Smooth muscle cell (in vitro differentiated cells): ENCODE measurements around the gene CYP27C1. TPM values are rescaled to one million over a fixed set of nuclear protein-coding genes. Genes with fewer than 3 reads are reported as not detected.

ENCODE experiments used
- DNase-seq: peaks from one replicate; lab custom pipeline; 2025; ENCODE audit not compliant: unreplicated experiment; lab: John Stamatoyannopoulos, UW
- H2AFZ ChIP-seq: fragments of 200-600 bp; sonication (generic); 2 replicates; pipeline ENCODE4 v1.6.0; 2016; ENCODE audit warnings: antibody characterized with exemption, low read depth, mild to moderate bottlenecking
- H3F3A ChIP-seq: fragments of 200-600 bp; sonication (generic); 2 replicates; pipeline ENCODE4 v1.6.0; 2017; ENCODE audit warnings: antibody characterized with exemption, low read depth
- H3K27ac ChIP-seq: fragments of 200-600 bp; sonication (generic); 2 replicates; pipeline ENCODE4 v1.5.1; 2016; ENCODE audit warnings: low read depth, mild to moderate bottlenecking
- H3K27me3 ChIP-seq: fragments of 200-600 bp; sonication (generic); 2 replicates; pipeline ENCODE4 v1.6.1; 2016; ENCODE audit warnings: low read depth, mild to moderate bottlenecking
- H3K36me3 ChIP-seq: fragments of 200-600 bp; sonication (generic); 2 replicates; pipeline ENCODE4 v1.5.1; 2016; ENCODE audit warnings: low read depth
- H3K4me1 ChIP-seq: fragments of 200-600 bp; sonication (generic); 2 replicates; pipeline ENCODE4 v1.5.1; 2016; ENCODE audit warnings: low read depth
- H3K4me2 ChIP-seq: fragments of 200-600 bp; sonication (generic); 2 replicates; pipeline ENCODE4 v1.6.0; 2016; ENCODE audit warnings: mild to moderate bottlenecking
- H3K4me3 ChIP-seq: fragments of 200-600 bp; sonication (generic); 2 replicates; pipeline ENCODE4 v1.5.1; 2016; ENCODE audit warnings: mild to moderate bottlenecking
- H3K79me2 ChIP-seq: fragments of 200-600 bp; sonication (generic); 2 replicates; pipeline ENCODE4 v1.6.0; 2016; ENCODE audit warnings: low read depth, mild to moderate bottlenecking
- H3K9ac ChIP-seq: fragments of 200-600 bp; sonication (generic); 2 replicates; pipeline ENCODE4 v1.6.0; 2016; ENCODE audit warnings: low read depth
- H3K9me3 ChIP-seq: fragments of 200-600 bp; sonication (generic); replicated peaks from 2 replicates; pipeline ENCODE4 v1.5.1; 2016; ENCODE audit warnings: low read depth
- H4K20me1 ChIP-seq: fragments of 200-600 bp; sonication (generic); 2 replicates; pipeline ENCODE4 v1.6.0; 2016; ENCODE audit warnings: low read depth
- WGBS: methylation state at CpG from one replicate; pipeline ENCODE4 v1.1.7; 2016; ENCODE audit warnings: low lambda C conversion rate; 5-methylcytosine and 5-hydroxymethylcytosine counted together
- polyA plus RNA-seq: library from polyadenylated mRNA; unstranded; fragments of >200 nt; fragmentation: Nextera tagmentation; extraction: Ambion mirVana; gene quantifications from 2 replicates; pipeline ENCODE4 v1.2.1, GENCODE V29; 2016
- total RNA-seq: library from RNA; depleted of rRNA; stranded (reverse); fragments of >200 nt; gene quantifications from 2 replicates; pipeline ENCODE4 v1.2.3, GENCODE V29; 2014
- TF ChIP-seq, protein P1 (sequence below): fragments of 200-600 bp; sonication (generic); IDR thresholded peaks from 2 replicates; pipeline ENCODE4 v1.5.1; 2017; ENCODE audit warnings: borderline replicate concordance, mild to moderate bottlenecking, antibody characterized with exemption; ENCODE audit not compliant: insufficient read depth, poor library complexity, severe bottlenecking

CYP27C1 gene
- total and polyA plus RNA-seq, 2 experiments from 2014 or later, result 2.0 to 5.0 TPM

DNA sequence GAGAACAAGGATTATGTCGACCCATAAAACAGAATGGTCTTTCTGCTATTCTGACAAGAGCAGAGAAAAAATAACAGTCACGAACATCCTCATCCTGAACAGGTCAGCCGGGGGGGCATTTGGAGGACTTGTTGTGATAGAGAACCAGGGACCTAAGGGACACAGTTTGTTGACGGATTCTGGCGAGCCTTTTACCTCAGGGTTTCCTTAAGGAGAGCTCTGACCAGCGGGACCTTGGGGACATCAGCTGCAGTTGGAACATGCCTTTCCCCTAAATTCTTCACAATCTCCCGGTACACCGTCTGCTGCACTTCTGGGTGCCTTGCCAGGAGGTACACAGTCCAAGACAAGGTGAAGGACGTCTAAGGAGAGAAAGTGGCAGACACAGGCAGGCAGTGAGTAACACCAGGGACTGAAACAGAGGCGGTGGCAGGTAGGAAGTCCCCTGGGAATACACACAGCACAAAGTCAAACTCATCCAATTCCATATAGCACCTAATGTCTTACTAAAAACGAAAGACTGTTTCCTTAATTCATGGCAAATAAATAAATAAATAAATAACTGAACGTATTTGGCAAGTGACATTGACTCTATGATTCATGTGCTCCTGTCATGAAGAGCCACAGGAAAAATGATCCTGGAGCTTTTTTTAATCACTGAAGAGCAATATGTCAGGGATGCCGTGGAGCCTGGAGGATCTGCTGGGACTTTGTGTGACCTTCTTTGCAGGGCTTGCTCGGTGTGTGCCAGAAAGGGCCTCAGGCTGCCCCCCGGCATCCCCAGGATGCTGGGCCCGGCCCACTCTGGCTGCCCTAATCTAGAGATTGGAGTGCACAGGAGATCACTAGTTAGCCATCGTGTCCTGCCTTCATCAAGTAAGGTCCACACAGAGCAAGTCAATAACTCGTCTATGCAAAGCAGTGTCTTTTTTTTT, 24.7 kb downstream of the CYP27C1 start:
- Histone ChIP-seq H2AFZ (no peak overlapping the region), H3K27ac (no peak overlapping the region), H3K79me2 (no peaks in the 10 kb centered on the region), H3K9me3 (peaks cover 4% of the 10 kb centered on the region), H3K4me2 (peak overlapping the region; percentile 68), H3K9ac (no peak overlapping the region), H4K20me1 (no peaks in the 10 kb centered on the region), H3K27me3 (no peaks in the 10 kb centered on the region), H3K36me3 (no peaks in the 10 kb centered on the region), H3K4me3 (no peak overlapping the region), H3K4me1 (peaks cover 11% of the 10 kb centered on the region), H3F3A (no peaks in the 10 kb centered on the region)
- DNase-seq, result no peak
- TF ChIP-seq, protein P1, sequence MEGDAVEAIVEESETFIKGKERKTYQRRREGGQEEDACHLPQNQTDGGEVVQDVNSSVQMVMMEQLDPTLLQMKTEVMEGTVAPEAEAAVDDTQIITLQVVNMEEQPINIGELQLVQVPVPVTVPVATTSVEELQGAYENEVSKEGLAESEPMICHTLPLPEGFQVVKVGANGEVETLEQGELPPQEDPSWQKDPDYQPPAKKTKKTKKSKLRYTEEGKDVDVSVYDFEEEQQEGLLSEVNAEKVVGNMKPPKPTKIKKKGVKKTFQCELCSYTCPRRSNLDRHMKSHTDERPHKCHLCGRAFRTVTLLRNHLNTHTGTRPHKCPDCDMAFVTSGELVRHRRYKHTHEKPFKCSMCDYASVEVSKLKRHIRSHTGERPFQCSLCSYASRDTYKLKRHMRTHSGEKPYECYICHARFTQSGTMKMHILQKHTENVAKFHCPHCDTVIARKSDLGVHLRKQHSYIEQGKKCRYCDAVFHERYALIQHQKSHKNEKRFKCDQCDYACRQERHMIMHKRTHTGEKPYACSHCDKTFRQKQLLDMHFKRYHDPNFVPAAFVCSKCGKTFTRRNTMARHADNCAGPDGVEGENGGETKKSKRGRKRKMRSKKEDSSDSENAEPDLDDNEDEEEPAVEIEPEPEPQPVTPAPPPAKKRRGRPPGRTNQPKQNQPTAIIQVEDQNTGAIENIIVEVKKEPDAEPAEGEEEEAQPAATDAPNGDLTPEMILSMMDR, result no peak
- 94% methylated on average over 18 of the region's 18 CpGs for WGBS

DNA sequence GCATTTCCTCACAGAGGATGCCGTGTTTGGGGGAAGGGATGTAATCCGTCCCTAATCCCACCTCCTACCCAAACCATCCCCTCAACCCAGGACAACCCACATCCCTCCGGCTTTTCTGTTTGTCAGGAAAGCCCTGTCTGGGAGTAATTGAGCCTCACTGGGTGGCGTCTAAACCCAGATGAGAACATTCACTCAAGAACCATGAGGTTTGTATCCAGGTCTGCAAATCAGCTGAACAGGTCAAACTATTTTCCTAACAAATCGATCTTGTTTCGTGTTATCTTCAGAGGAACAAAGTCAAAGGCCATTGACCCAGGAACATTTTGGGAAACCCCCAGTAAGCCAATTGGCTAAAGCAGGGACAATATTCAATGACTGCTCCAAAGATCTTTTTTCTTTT, 25.7 kb downstream of the CYP27C1 start:
- no peaks in the 10 kb centered on the region for H3F3A ChIP-seq
- no peak overlapping the region for H2AFZ ChIP-seq
- H3K79me2 ChIP-seq, result no peaks in the 10 kb centered on the region
- H3K4me3 ChIP-seq, result no peak overlapping the region
- peak overlapping the region; percentile 54 for H3K27ac ChIP-seq
- peaks cover 11% of the 10 kb centered on the region for H3K4me1 ChIP-seq
- H3K27me3 ChIP-seq, result no peaks in the 10 kb centered on the region
- peak overlapping the region; percentile 68 for H3K4me2 ChIP-seq
- WGBS, result 51% methylated on average over 6 of the region's 6 CpGs
- H3K9ac ChIP-seq, result no peak overlapping the region
- H3K9me3 ChIP-seq, result peaks cover 4% of the 10 kb centered on the region
- DNase-seq, result no peak
- no peaks in the 10 kb centered on the region for H3K36me3 ChIP-seq
- no peaks in the 10 kb centered on the region for H4K20me1 ChIP-seq
- TF ChIP-seq, protein P1, result no peak

DNA sequence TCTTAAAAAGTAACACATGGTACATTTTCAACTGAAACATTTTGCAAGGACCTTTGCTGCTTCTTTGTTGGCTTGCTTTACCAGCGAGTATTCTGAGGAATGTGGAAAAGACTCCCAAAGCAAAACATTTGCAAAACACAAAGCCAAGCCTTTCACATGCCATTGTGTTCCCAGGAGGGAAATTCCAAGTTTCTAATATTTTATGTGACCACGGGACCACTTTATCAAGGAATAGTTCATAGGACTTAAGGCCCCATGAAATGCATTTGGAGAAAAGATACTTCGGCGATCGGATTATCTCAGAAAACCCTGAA, 26.2 kb downstream of the CYP27C1 start:
- Histone ChIP-seq H3K9ac (no peak overlapping the region), H3K4me3 (no peak overlapping the region), H3K27me3 (no peaks in the 10 kb centered on the region), H3K36me3 (no peaks in the 10 kb centered on the region), H3K9me3 (peaks cover 4% of the 10 kb centered on the region), H3K4me1 (peaks cover 11% of the 10 kb centered on the region), H3F3A (no peaks in the 10 kb centered on the region), H3K27ac (peak overlapping the region; percentile 54), H3K4me2 (peak overlapping the region; percentile 68), H3K79me2 (no peaks in the 10 kb centered on the region), H2AFZ (no peak overlapping the region), H4K20me1 (no peaks in the 10 kb centered on the region)
- TF ChIP-seq, protein P1, result no peak
- DNase-seq, result no peak
- WGBS, result 56% methylated on average over 5 of the region's 5 CpGs
